A549 (cell line): ENCODE results near the gene XPNPEP1.

Source experiments
- EP300 ChIP-seq, 2 experiments: fragments of >200 bp; sonication (Bioruptor Twin); formaldehyde crosslinking; IDR thresholded peaks; 2 replicates in 1 of 2; 3 replicates in 1 of 2; pipeline ENCODE4 v1.6.1; 2016 to 2017
- HDAC2 ChIP-seq: fragments of 200-600 bp; sonication (generic); IDR thresholded peaks from 2 replicates; pipeline ENCODE4 v1.6.1; 2016
- MAFK ChIP-seq: fragments of 450-650 bp; IDR thresholded peaks from 2 replicates; pipeline ENCODE4 v1.6.1; 2014; ENCODE audit not compliant: partially characterized antibody
- PHF8 ChIP-seq: fragments of 200-600 bp; sonication (generic); IDR thresholded peaks from 2 replicates; pipeline ENCODE4 v1.6.1; 2016; ENCODE audit warnings: low read depth, mild to moderate bottlenecking, antibody characterized with exemption, moderate library complexity, borderline replicate concordance
- SREBF2 ChIP-seq: fragments of 450-650 bp; IDR thresholded peaks from 2 replicates; pipeline ENCODE4 v1.6.1; 2014; ENCODE audit warnings: mild to moderate bottlenecking, moderate library complexity
- TF ChIP-seq, protein P1 (sequence below): fragments of >200 bp; sonication (Bioruptor Twin); formaldehyde crosslinking; IDR thresholded peaks from 3 replicates; pipeline ENCODE4 v1.5.1; 2016
- TF ChIP-seq, protein P2 (sequence below): fragments of 450-650 bp; IDR thresholded peaks from 2 replicates; pipeline ENCODE4 v1.6.1; 2014; ENCODE audit warnings: antibody characterized with exemption
- TF ChIP-seq, protein P3 (sequence below): fragments of 200-600 bp; sonication (generic); IDR thresholded peaks from 2 replicates; pipeline ENCODE4 v1.6.1; 2016; ENCODE audit warnings: antibody characterized with exemption, mild to moderate bottlenecking, moderate library complexity
- TF ChIP-seq, protein P4 (sequence below): IDR thresholded peaks from 2 replicates; pipeline ENCODE4 v1.6.1; 2012
- TF ChIP-seq, protein P5 (sequence below): fragments of 250-450 bp; sonication (Bioruptor Pico); IDR thresholded peaks from 2 replicates; pipeline ENCODE4 v1.5.0; 2021; ENCODE audit warnings: mild to moderate bottlenecking, moderate library complexity, borderline replicate concordance

DNA sequence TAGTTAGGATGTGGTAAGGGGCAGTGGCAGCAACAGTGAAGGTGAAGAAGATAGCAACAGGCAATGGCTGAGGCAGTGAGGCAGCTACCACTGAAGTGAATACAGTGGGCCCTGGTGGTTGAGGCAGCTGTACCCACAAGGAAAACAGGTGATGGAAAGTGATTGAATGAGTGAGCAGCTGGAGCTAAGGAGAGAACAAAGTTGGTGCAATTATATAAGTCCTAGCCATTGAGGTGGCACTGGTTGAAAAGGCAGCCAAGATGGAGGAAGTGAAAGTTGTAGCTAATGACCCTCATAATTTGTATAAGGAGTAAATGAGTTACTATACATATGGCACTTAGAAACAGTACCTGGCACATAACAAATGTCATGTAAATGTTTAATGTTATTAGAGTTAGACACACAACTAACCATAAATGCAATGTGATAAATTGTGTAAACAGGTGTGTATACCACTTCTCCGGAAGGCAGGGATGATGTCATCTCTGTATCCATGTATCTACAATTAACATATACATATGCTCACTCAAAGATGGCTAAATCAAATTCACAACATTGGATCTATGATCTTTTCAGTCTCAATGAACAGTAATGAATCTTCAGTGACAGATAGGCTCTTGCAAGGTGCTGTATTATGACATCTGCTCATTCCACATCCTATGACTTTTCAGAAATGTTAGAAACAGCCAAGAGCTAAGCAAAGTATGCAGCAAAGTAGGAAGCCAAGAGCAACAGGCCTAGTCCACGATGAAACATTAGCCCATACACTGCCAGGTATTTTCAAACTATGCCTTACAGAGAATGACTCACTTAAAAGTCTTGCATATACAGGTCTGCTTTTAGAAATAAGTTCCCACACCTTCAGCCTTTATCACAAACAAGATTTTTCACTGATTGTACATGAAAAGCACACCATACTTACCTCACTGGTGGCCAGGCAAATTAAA is 10.7 kb downstream of the XPNPEP1 start:
- TF ChIP-seq, protein P1, sequence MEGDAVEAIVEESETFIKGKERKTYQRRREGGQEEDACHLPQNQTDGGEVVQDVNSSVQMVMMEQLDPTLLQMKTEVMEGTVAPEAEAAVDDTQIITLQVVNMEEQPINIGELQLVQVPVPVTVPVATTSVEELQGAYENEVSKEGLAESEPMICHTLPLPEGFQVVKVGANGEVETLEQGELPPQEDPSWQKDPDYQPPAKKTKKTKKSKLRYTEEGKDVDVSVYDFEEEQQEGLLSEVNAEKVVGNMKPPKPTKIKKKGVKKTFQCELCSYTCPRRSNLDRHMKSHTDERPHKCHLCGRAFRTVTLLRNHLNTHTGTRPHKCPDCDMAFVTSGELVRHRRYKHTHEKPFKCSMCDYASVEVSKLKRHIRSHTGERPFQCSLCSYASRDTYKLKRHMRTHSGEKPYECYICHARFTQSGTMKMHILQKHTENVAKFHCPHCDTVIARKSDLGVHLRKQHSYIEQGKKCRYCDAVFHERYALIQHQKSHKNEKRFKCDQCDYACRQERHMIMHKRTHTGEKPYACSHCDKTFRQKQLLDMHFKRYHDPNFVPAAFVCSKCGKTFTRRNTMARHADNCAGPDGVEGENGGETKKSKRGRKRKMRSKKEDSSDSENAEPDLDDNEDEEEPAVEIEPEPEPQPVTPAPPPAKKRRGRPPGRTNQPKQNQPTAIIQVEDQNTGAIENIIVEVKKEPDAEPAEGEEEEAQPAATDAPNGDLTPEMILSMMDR = no peak
- TF ChIP-seq, protein P2, sequence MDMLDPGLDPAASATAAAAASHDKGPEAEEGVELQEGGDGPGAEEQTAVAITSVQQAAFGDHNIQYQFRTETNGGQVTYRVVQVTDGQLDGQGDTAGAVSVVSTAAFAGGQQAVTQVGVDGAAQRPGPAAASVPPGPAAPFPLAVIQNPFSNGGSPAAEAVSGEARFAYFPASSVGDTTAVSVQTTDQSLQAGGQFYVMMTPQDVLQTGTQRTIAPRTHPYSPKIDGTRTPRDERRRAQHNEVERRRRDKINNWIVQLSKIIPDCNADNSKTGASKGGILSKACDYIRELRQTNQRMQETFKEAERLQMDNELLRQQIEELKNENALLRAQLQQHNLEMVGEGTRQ = no peak
- TF ChIP-seq, protein P3, sequence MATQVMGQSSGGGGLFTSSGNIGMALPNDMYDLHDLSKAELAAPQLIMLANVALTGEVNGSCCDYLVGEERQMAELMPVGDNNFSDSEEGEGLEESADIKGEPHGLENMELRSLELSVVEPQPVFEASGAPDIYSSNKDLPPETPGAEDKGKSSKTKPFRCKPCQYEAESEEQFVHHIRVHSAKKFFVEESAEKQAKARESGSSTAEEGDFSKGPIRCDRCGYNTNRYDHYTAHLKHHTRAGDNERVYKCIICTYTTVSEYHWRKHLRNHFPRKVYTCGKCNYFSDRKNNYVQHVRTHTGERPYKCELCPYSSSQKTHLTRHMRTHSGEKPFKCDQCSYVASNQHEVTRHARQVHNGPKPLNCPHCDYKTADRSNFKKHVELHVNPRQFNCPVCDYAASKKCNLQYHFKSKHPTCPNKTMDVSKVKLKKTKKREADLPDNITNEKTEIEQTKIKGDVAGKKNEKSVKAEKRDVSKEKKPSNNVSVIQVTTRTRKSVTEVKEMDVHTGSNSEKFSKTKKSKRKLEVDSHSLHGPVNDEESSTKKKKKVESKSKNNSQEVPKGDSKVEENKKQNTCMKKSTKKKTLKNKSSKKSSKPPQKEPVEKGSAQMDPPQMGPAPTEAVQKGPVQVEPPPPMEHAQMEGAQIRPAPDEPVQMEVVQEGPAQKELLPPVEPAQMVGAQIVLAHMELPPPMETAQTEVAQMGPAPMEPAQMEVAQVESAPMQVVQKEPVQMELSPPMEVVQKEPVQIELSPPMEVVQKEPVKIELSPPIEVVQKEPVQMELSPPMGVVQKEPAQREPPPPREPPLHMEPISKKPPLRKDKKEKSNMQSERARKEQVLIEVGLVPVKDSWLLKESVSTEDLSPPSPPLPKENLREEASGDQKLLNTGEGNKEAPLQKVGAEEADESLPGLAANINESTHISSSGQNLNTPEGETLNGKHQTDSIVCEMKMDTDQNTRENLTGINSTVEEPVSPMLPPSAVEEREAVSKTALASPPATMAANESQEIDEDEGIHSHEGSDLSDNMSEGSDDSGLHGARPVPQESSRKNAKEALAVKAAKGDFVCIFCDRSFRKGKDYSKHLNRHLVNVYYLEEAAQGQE = no peak
- TF ChIP-seq, protein P4, sequence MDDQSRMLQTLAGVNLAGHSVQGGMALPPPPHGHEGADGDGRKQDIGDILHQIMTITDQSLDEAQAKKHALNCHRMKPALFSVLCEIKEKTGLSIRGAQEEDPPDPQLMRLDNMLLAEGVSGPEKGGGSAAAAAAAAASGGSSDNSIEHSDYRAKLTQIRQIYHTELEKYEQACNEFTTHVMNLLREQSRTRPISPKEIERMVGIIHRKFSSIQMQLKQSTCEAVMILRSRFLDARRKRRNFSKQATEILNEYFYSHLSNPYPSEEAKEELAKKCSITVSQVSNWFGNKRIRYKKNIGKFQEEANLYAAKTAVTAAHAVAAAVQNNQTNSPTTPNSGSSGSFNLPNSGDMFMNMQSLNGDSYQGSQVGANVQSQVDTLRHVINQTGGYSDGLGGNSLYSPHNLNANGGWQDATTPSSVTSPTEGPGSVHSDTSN = no peak
- TF ChIP-seq, protein P5, sequence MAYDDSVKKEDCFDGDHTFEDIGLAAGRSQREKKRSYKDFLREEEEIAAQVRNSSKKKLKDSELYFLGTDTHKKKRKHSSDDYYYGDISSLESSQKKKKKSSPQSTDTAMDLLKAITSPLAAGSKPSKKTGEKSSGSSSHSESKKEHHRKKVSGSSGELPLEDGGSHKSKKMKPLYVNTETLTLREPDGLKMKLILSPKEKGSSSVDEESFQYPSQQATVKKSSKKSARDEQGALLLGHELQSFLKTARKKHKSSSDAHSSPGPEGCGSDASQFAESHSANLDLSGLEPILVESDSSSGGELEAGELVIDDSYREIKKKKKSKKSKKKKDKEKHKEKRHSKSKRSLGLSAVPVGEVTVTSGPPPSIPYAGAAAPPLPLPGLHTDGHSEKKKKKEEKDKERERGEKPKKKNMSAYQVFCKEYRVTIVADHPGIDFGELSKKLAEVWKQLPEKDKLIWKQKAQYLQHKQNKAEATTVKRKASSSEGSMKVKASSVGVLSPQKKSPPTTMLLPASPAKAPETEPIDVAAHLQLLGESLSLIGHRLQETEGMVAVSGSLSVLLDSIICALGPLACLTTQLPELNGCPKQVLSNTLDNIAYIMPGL (CRISPR knock-in tag) = no peak
- TF ChIP-seq PHF8 = no peak
- no peak for TF ChIP-seq EP300 (IDR thresholded peaks at IDR 0.05)
- no peak for TF ChIP-seq SREBF2
- TF ChIP-seq MAFK = no peak
- no peak for TF ChIP-seq HDAC2
